Activated CD8-positive, alpha-beta memory T cell treated with anti-CD3 and anti-CD28 coated beads for 24 hours (primary cell): ENCODE results near the gene APOBEC3F.
"Not testable (repeated sequence)": the region's sequence is repeated elsewhere in the genome, so short reads cannot be mapped to it uniquely, and the experiment has no call there.

ENCODE experiments used
- DNase-seq: peaks from one replicate; pipeline ENCODE4 v3.0.0-alpha.2; 2020

Gene APOBEC3F

DNA sequence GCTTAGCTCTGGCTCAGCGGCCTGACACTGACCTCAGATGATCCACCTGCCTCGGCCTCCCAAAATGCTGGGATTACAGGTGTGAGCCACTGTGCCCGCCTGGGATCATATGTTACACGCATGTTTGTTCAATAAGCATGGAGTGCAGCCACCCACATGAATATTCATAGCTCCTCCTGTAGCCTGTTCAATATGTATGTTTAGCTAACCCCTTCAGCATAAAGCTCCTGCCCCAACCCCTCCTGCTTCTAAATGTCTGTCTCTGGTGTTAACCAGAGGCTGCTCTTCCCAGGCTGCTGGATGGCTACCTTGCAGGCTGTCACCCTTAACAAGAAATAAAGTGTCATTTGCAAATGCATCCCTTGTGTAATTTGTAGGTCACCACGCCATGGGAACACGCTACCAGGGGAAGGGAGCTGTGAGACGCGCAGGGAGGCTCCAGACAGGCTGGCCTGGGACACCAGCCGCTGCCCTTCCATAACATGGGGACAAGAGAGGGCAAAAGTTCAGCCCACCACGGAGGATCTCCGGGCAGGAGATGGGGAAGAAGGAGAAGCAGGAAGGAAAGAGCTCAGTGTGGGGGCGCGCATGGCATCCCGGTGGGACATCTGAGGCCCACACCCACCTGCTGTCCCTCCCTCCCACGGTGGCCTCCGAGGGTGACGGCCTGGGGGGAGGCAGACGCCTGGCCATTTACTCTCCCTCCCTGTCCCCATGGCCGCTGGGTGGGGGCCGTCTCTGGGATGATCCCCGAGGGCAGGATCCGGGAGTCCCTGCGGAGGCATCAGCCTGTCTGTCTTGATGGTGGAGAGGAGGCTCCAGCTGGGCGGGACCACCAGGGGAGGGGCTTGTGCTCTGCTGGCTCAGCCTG lies 35.7 kb downstream of the APOBEC3F start:
- not testable (repeated sequence) for DNase-seq

DNA sequence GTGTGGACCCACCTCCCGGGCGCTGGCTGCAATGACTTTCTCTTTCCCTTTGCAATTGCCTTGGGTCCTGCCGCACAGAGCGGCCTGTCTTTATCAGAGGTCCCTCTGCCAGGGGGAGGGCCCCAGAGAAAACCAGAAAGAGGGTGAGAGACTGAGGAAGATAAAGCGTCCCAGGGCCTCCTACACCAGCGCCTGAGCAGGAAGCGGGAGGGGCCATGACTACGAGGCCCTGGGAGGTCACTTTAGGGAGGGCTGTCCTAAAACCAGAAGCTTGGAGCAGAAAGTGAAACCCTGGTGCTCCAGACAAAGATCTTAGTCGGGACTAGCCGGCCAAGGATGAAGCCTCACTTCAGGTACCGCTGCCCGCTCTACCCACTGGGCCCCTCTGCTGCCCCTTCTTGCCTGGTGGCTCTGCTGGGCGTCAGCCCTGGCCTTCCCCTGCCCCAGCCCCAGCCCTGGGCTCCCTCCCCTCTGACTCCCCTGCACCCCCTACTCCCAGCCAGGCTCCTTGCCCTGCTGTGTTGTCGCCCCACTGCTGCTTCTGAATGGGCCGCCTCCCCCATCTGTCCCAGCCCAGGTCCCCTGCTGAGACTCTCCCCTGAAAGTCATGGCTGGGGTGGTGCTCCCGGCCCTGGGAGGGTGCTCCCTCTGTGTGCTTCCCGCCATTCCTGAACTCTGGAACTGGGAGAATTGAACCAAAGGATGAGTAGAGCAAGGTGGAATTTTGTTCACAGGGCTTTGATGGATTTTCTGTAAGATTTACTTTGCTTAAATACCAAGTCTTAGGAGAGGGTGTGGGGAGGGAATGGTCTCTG lies 36.6 kb downstream of the APOBEC3F start, which contains the start of gene APOBEC3G:
Gene APOBEC3G (plus strand): TSS at position 250 of the 815 bp plus-strand sequence. CDS start 87 bp downstream, at position 337.
- peak; percentile 85 for DNase-seq

DNA sequence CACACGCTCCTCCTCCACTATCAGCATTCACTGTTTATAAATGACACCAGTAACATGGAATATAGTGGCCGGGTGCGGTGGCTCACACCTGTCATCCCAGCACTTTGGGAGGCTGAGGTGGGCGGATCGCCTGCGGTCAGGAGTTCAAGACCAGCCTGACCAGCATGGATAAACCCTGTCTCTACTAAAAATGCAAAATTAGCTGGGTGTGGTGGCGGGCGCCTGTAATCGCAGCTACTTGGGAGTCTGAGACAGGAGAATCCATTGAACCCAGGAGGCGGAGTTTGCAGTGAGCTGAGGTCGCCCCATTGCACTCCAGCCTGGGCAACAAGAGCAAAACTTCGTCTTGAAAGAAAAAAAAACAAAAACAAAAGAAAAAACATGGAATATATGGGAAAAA lies 37.2 kb downstream of the APOBEC3F start:
- not testable (repeated sequence) for DNase-seq

- DNase-seq = no peak
Observed at GRCh38 chr22:39078329-39078728, 37.7 kb downstream of the APOBEC3F start.

DNA sequence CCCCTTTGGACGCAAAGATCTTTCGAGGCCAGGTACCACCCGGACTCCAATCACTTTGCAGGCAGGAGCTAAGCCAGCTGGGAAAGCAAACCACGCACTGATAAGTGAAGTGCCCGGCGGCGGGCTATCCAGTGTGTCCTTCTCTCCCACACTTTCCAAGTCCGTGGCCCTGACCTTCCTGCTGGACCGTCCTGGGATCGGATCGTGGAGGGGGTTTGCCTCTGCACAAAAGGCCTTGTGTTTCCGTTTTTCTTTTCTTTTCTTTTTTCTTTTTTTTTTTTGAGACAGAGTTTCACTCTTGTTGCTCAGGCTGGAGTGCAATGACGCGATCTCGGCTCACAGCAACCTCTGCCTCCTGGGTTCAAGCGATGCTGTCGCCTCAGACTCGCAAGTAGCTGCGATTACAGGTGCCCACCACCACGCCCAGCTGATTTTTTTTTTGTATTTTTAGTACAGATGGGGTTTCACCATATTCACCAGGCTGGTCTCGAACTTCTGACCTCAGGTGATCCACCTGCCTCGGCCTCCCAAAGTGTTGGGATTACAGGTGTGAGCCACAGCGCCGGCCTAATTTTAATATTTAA lies 38.5 kb downstream of the APOBEC3F start:
- DNase-seq = not testable (repeated sequence)

- no peak for DNase-seq
Observed at GRCh38 chr22:39080052-39080762, 39.5 kb downstream of the APOBEC3F start.

GRCh38 chr22:39081016-39081415 lies 40.4 kb downstream of the APOBEC3F start:
- DNase-seq = no peak

DNA sequence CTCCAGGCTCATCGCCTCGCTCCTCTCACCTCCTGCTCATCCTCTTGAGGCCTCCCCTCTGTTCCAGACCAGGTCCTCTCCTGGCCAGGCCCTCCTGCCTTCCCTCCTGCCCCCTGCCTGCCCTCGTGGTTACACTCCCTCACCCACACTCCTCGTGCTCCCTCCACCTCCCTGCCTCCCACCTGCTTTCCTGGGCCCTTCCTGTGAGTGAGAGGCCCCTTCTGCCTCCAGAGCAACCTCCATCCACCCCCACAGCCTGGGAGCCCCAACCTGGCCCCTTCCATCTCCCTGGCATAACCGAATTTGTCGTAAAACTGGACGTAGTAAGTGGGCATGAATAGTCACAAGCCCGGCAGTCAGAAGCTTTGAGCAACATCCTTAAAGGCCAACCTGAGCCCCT lies 40.9 kb downstream of the APOBEC3F start:
- DNase-seq = no peak

DNA sequence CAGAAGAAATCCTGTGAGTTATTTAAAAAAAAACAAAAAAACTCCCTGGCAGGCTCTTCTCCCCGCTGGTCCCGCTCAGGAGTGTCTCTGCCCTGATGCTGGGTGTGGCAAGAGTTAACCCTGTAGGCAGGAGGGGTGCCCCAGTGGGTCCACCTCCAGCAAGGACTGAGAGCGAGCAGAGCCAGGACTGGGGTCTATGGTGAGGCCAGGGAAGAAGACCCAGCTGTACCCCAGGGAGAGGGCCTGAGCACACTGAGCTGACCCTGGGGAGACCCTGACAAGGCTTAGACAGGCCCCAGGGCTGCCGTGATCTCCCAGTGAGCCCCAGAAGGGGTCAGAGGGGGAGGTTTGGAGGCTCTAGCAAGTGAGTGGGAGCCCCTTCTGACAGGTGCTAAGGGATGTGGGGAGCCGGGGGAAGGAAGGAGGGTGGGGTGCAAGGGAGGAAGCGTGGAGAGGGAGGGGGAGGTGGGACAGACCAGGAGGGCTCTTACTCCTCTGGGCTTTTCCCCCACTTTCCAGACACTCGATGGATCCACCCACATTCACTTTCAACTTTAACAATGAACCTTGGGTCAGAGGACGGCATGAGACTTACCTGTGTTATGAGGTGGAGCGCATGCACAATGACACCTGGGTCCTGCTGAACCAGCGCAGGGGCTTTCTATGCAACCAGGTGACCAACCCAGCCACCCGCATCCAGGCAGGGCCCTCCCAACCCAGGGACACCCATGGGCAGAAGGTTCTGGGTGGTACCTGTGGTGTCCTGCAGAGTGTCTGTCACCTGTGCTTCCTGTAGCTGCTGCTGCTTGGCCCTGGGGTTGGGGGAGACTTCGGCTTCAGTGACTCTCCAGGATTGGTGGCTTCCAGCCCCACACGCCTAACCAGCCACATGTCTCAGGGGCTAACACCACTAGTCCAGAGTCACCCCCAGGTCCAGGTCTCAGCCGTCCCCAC lies 42.8 kb downstream of the APOBEC3F start:
- no peak for DNase-seq

GRCh38 chr22:39084666-39085065 lies 44.0 kb downstream of the APOBEC3F start:
- DNase-seq = no peak

DNA sequence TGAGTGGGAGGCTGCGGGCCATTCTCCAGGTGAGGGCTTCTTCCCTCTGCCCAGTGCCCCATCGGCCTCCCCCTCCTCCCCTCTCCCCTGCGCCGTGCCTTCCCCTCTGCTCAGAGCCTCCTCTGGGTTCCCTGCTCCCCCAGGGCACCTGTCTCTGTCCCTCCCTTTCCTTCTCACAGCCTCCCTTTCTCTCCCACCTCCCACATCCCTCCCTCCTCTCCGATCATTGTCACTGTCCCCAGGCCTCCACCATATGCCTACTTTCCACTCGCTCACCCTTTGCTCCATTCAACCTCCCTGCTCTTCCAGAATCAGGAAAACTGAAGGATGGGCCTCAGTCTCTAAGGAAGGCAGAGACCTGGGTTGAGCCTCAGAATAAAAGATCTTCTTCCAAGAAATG lies 46.4 kb downstream of the APOBEC3F start:
- no peak for DNase-seq

DNA sequence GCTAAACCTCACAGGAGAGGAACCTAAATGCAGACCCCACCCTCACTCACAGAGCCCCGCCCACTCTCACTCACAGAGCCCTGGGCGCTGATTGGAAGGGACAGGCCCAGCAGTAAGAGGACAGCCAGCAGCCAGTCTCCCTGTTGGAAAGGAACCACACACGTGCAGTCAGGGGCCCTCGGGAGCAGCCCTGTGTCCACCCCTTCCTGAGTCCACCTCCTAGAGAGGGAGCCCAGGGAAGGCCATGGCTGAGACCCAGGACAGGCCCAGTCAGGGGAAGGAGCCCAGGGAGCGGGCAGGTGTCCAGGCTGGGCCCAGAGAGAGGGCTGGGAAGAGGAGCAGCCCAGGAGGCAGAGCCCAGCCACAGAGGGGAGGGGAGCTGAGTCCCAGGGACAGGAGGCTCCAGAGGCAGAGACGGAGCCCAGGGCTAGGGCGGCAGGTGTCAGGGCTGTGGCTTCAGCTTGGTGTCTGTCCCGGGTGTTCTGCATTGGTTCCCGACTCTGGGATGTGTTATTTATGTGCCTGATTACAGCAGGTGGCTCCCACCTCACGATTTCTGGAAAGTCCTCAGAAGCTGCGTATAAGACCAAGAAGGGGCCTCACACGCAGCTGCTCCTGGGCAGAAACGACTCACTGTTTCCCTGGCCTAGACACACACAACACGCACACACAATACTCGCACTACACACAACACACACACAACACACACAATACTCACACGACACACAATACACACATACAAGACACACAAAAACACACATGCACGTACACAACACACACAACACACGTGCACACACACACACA lies 47.4 kb downstream of the APOBEC3F start:
- DNase-seq = no peak

DNA sequence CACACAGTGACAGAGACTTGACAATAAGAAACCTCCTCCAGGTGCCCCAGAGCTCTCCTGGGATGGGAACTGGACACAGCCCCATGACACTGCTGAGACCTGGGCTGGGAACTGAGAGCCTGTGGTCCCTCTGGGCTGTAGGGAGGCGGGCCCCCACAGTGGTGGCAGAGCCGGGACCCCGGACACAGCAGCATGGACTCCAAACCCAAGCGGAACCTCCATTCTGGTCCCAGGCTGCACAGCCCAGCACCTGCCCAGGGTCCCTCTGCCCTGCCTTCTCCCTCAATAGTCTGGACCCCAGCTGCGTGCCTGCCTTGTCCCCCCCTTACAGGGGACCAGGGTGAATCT lies 48.0 kb downstream of the APOBEC3F start:
- no peak for DNase-seq

- DNase-seq = no peak
Observed at GRCh38 chr22:39089928-39090327, 49.3 kb downstream of the APOBEC3F start.

DNA sequence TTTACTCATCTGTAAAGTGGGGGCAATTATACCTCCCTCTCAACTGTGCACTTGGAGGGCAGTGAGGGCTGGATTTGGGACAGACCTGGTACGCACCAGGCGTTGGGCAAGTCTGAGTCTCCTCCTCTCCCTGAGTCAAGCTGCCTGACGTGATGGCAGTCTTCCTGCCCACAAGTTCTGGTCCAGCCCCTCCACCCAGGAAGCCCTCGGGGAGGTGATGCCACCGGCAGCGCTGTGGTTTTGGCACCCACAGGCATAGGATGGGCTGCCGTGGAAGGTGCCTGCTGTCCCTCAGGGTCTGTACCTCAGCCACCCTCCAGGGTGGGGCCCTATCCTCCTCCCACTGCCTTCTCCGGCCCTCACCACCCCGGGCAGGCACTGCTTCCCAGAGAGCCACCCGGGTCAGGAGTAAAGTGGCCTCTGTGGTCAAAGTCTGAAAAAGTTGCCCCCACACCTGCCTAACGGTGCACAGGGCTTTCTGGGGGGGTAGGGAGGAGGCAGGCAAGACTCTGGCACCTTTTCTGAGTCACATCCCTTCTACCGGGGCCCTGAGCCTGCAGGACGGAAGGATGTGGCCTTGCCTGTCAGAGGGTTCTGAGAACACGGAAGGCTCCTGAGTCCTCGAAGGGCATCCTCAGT lies 49.9 kb downstream of the APOBEC3F start:
- DNase-seq = peak; percentile 92

DNA sequence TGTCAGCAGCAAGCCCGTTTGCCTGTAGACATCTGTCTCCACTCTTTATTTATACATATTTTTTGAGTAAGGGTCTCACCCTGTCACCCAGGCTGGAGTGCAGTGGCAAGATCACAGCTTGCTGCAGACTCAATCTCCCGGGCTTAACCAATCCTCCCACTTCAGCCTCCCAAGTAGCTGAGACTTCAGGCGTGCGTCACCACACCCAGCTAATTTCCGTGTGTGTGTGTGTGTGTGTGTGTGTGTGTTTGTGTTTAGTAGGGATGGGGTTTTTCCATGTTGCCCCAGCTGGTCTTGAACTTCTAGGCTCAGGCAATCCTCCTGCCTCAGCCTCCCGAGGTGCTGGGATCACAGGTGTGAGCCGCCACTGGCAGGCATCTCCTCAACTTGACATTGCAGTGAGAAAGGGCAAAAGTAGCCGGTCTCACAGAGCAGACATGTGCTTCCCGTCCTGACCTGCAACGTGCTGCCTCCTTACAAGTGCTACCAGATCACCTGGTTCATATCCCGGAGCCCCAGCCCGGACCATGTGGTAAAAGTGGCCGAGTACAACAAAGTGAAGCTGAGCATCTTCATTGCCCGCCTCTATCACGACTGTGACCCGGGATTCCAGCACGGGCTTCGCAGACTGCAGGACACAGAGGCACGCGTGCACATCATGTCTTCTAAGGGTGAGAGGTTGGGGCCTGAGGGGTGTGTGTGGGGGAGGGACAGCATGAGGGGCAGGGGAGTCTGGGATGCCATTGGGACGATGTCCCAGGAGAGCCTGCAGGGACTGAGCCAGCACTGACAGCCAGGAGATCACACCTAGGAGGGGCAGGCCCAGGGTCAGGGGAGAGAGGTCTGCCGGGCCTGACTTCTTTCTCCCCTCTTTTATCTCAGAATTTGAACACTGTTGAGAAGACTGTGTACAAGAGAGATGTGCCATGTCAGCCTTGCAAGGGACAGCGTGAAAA lies 50.7 kb downstream of the APOBEC3F start:
- no peak for DNase-seq

DNA sequence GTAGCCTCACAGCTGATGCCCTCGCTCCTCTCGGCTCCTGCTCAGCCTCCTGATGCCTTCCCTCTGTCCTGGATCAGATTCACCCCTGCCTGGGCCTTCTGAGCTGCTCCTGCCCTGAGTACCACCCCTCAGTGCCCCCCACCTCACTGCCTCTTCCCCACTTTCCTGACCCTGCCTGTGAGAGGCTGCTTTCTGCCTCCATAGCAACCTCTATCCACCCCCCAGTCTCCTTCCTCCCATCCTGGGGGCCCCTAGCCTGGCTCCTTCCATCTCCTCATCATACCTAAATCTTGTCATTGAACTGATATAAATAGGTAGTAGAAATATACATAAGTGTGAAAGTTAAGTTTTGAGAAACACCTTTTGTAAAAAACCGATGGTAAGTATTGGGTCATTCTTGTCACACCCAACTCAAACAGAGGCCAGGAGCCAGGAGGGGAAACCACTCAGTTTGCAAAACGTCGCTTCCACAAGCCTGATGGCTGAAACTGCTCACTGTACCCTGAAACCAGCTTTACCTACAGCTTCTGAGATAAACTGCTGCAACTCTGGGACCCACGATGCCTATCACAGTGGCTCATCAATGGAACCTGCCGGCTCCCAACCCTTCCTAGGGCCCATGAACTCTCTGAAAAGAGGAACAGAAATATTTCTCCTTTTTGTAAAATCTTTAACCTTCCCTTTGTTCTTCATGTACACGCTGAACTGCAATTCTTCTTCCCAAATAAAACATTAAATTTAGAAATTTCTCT lies 51.6 kb downstream of the APOBEC3F start:
- DNase-seq = no peak

DNA sequence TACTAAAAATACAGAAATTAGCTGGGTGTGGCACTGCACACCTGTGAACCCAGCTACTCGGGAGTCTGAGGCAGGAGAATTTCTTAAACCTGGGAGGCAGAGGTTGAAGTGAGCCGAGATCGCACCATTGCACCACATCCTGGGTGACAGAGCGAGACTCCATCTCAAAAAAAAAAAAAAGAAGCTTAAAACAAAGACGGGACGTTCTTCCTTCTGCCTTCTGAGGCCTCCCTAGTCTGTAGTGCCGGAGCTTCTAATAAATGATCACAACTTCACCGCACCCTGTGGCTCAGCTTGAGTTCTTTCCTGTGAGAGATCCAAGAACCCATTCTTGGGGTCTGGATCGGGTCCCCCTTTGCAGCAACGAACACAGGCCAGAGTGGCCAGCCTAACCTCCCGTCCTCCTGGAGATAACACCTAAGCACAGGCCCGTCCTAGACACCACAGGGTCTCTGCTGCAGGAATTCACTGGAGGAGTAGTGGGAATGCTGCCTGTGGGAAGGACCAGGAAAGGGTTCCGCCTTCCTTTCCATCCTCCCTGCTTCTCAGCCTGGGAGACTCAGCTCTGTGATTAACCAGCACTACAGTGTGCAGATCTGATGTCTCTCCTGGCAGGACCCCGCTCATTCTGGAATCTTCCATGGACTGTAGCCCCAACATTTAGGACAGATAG lies 54.2 kb downstream of the APOBEC3F start:
- DNase-seq = no peak
